Suprapubic skin (tissue), 4 donors: ENCODE results near the gene WASF2.

Experiments
- EP300 ChIP-seq: sonication (generic); formaldehyde crosslinking; IDR thresholded peaks from one replicate; pipeline ENCODE4 v1.6.1; 2017; ENCODE audit warnings: antibody characterized with exemption
- POLR2A ChIP-seq, 2 donors: fragments of 450-650 bp; IDR thresholded peaks; one replicate each; pipeline ENCODE4 v1.6.1; 2017; ENCODE audit warnings: antibody characterized with exemption in 2 of 2, mild to moderate bottlenecking in 2 of 2, moderate library complexity in 2 of 2
- POLR2AphosphoS5 ChIP-seq, 3 donors: sonication (generic); formaldehyde crosslinking; IDR thresholded peaks; one replicate each; pipeline ENCODE4 v1.6.1; 2017; ENCODE audit warnings: antibody characterized with exemption in 3 of 3
- TF ChIP-seq, protein P1 (sequence below), 2 donors: fragments of 200-600 bp in 1 of 2; fragments of 450-650 bp in 1 of 2; sonication (generic) in 1 of 2; IDR thresholded peaks; one replicate each; pipeline ENCODE4 v1.5.1; 2016 to 2019; ENCODE audit warnings: antibody characterized with exemption in 2 of 2, mild to moderate bottlenecking in 1 of 2, moderate library complexity in 1 of 2

GRCh38 chr1:27455139-27455811 lies 34.7 kb downstream of the WASF2 start:
- TF ChIP-seq, protein P1, sequence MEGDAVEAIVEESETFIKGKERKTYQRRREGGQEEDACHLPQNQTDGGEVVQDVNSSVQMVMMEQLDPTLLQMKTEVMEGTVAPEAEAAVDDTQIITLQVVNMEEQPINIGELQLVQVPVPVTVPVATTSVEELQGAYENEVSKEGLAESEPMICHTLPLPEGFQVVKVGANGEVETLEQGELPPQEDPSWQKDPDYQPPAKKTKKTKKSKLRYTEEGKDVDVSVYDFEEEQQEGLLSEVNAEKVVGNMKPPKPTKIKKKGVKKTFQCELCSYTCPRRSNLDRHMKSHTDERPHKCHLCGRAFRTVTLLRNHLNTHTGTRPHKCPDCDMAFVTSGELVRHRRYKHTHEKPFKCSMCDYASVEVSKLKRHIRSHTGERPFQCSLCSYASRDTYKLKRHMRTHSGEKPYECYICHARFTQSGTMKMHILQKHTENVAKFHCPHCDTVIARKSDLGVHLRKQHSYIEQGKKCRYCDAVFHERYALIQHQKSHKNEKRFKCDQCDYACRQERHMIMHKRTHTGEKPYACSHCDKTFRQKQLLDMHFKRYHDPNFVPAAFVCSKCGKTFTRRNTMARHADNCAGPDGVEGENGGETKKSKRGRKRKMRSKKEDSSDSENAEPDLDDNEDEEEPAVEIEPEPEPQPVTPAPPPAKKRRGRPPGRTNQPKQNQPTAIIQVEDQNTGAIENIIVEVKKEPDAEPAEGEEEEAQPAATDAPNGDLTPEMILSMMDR (IDR thresholded peaks at IDR 0.05) = no peak
- no peak for TF ChIP-seq POLR2AphosphoS5 (IDR thresholded peaks at IDR 0.05)
- no peak for TF ChIP-seq POLR2A (IDR thresholded peaks at IDR 0.05)
- no peak for TF ChIP-seq EP300
